ENCODE measurements around the gene GPRC5D. TPM values are rescaled to one million over a fixed set of nuclear protein-coding genes. Genes with fewer than 3 reads are reported as not detected.

The GPRC5D gene
- total and polyA plus RNA-seq, 9 of the 15 experiments (the other 6 are each of a cell fraction or from before 2014, with no cell fraction given): 1.0 to 1.1 TPM; not detected in 7

DNA sequence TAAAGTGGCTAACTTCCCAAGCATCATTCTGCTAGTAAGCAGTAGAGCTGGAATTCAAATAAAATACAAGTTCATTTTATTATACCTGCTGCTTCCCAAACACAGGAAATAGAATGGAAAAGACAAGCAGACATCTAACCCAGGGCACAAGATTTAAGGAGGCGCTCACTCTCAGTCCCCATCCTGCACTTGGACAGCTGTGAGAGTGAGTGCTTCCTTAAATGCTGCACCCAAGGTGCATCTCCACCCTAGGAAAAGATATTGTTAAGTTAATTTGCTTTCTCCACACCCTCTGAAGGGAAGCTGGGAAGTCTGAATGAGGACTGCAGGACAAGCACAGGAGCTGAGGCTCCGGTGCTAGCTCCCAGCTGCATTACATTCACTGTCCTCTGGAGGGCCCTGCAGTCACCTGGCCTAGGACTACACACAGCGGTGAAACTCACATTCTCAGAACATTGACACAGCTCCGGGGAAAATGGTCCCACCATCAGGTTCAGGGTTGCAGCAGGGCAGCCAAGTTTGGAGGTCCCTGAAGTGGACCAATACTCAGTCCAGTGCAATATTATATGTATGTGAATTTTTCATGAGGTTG is 33.9 kb upstream of the GPRC5D start:
- Histone ChIP-seq H2AFZ (ENCODE audit: low read depth, low read length) (no peak overlapping the region), H4K20me1 (replicated peaks; ENCODE audit: control insufficient read depth, insufficient read depth, low read length) (no peaks in the 10 kb centered on the region), H3K9me1 (ENCODE audit: control insufficient read depth, insufficient read depth, low read length) (no peaks in the 10 kb centered on the region), H3K36me3 (ENCODE audit: control insufficient read depth, insufficient read depth, low read length) (peaks cover 21% of the 10 kb centered on the region; the same call in 2 of the 3 replicates), H3K9me3 (replicated peaks; ENCODE audit: control insufficient read depth, insufficient read depth, low read depth, low read length) (no peaks in the 10 kb centered on the region), H3K9ac (ENCODE audit: insufficient read depth in 1 of 2, low read depth in 2 of 2, low read length in 2 of 2) (no peak overlapping the region), H3K4me3 (no peak overlapping the region), H3K79me2 (ENCODE audit: control insufficient read depth, insufficient read depth, low read length) (no peaks in the 10 kb centered on the region), H3K4me2 (ENCODE audit: insufficient read depth, low read length) (no peak overlapping the region), H3K27ac (ENCODE audit: extremely low read depth, low read depth, low read length) (no peak overlapping the region), H3K4me1 (replicated peaks in 1 of 2; ENCODE audit: control insufficient read depth in 2 of 2, insufficient read depth in 2 of 2, low read length in 2 of 2) (no peaks in the 10 kb centered on the region), H3K27me3 (ENCODE audit: control insufficient read depth in 2 of 2, insufficient read depth in 2 of 2, low read length in 2 of 2) (no peaks in the 10 kb centered on the region)
- in situ Hi-C loops (cut with MboI) (no loop called here), intact Hi-C loops (cut with micrococcal nuclease) (no loop called here)
- no peak for TF ChIP-seq BACH1 (tag; IDR thresholded peaks at IDR 0.05)
- TF ChIP-seq, protein P1, sequence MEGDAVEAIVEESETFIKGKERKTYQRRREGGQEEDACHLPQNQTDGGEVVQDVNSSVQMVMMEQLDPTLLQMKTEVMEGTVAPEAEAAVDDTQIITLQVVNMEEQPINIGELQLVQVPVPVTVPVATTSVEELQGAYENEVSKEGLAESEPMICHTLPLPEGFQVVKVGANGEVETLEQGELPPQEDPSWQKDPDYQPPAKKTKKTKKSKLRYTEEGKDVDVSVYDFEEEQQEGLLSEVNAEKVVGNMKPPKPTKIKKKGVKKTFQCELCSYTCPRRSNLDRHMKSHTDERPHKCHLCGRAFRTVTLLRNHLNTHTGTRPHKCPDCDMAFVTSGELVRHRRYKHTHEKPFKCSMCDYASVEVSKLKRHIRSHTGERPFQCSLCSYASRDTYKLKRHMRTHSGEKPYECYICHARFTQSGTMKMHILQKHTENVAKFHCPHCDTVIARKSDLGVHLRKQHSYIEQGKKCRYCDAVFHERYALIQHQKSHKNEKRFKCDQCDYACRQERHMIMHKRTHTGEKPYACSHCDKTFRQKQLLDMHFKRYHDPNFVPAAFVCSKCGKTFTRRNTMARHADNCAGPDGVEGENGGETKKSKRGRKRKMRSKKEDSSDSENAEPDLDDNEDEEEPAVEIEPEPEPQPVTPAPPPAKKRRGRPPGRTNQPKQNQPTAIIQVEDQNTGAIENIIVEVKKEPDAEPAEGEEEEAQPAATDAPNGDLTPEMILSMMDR (IDR thresholded peaks at IDR 0.05 in 2 of 3, conservative IDR thresholded peaks at IDR 0.05 in 1 of 3; ENCODE audit: insufficient read depth in 2 of 3, low read depth in 1 of 3, low read length in 3 of 3): peak; percentile 47 to 60 (median 50)
- FAIRE-seq (peak; percentile 11), ATAC-seq (peak; percentile 93), DNase-seq (ENCODE audit: extremely low read depth in 1 of 4, low spot score in 3 of 4) (peak; percentile 26 to 35 (median 32))
- BruUV-seq (replicated peaks): no TSS peak
- WGBS (ENCODE audit: insufficient coverage, low coverage, missing lambda C conversion rate): 69% methylated on average over 2 of the region's 4 CpGs
- CTCF ChIA-PET (ENCODE audit: low intra/inter-chr PET ratio): interaction anchor here (0.6 kb wide), 1 partner anchor 149 kb away, joined by 6 read pairs; no protein-coding TSS in a partner anchor
- POLR2A ChIA-PET: interaction anchor here (0.6 to 1.2 kb wide), 4 partner anchors 10 to 933 kb away, joined by 3 to 5 read pairs (median 3); no protein-coding TSS in a partner anchor
